ENCODE data around the gene CYP46A1. TPM values are rescaled to one million over a fixed set of nuclear protein-coding genes. Genes with fewer than 3 reads are reported as not detected.

Gene CYP46A1
- polyA plus RNA-seq, 1 donor: 3.4 TPM

DNA sequence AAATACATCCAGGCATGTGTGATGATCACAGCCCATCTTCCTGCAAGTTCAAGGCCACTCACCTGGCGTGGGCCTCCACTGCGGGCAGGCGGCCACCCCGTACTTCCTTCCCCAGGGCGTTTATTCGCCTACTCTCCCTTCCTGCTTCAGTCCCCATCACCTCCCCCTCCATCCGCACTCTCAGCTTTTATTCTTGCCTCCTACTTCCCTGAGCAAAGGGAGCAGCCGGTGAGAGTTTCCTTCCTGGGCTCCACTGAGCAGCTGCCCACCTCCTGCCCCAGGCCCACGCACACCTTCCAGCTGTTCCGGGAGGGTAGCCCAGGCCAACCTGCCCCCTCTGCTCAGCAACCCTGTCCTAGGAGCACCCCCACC is 4.1 kb downstream of the CYP46A1 start:
- DNase-seq: no peak

- DNase-seq: no peak
These were observed 4.5 kb downstream of the CYP46A1 start for GRCh38 chr14:99688629-99689028.

DNA sequence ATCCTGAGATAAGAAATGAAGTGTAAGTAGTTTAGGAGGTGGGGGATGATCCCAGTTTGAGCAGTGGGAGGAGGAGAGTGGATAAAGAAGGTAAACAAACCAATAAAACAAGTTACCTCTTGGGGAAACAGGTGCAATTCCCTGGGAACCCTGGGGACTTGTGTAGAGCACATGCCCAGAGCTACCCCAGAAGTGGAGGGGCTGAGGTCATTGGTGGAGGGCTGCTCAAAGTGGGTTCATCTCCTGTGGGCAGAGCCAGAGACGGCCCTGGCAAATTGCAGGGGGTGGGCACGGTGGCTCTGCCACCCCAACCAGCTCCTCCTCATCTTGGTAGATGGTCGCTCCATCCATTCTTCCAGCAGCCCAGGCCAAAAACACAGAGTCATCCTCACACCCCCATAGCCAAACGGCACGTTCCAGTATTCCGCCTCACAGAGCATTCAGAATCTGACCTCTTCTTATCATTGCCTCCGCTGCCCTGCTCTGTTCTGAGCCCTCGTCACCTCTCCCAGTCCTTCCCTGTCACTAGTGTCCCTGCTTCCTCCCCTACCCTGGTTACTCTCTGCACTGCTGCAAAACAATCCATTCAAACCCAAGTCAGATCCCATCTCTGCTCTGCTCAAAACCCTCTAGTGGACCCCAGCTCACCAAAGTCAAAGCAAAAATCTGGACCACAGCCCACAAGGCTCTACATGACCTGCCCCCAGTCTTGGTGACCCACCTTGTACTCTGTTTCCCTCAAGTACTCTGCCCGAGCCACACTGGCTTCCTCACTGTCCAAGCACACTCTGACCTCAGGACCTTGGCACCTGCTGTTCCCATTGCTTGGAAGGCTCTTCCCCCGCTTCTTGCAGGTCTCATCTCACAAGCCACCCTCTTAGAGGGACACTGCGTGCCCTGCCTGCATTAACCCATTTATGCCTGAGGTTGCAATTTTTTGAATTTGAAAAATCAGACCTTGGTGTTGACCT is 5.5 kb downstream of the CYP46A1 start:
- DNase-seq: no peak

- no peak for DNase-seq
These were observed 6.5 kb downstream of the CYP46A1 start for GRCh38 chr14:99690636-99691035.

DNA sequence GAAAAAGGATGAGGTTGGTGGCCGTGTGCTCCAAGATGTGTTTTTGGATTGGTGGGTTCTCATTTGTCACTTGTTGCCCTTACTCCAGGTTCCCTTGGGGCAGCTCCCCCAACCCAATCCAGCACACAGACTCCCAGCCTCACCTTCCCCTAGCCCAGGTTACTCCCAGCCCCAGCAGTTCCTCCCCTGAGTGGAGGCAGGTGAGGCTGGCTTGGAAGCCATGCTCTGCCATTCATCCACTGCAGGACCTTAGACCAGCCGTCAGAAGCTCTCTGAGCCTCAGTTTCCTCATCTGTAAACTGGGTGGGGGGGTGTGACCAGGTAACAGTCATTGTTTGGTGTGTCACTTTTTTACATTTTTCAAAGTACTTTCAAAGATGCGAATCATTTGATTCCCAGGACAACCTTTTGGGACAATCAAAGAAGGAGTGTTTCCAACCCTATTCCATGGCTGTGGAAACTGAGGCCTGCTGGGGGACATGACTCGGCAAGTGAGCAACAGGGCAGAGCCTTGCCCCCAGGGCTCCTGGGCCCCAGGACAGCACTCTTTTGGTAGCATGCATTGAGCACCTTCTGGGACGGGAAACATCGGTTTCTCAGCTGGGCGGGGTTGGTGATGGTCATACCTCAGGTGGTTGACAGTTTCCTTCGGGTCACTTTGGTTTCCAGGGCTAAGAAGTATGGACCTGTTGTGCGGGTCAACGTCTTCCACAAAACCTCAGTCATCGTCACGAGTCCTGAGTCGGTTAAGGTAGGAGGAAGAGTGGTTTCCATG is 7.2 kb downstream of the CYP46A1 start:
- no peak for DNase-seq

DNA sequence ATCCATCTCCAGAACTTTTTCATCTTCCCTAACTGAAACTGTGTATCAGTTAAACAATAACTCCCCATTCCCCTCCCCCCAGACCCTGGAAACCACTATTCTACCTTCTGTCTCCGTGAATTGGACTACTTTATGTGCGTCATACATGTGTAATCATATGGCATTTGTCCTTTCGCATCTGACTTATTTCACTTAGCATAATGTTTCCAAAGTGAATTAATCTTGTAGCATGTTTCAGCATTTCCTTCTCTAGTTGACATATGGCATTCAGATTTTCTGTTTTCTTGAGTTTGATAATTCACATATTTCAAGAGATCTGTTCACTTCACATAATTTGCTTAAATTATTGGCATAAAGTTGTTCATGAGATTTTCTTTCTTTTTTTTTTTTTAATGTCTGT is 9.8 kb downstream of the CYP46A1 start:
- DNase-seq: no peak

DNA sequence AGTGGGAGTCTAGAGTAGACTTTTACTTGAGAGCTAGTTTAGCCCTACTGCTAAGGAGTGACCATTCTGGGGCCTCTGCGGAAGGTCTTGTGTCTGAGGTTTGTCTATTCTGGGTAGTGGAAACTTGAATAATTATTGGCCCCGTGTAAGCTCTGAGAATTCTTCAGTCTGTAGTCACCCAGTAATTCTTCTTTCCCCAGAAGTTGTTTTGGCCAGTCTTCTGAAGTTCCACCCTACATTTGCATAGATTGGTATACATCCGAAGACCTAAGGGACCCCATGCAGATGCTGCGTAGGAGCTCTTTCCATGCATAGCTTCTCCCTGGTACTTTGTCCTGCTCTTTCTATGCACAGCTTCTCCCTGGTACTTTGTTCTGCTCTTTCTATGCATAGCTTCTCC is 12.8 kb downstream of the CYP46A1 start:
- DNase-seq: no peak

DNA sequence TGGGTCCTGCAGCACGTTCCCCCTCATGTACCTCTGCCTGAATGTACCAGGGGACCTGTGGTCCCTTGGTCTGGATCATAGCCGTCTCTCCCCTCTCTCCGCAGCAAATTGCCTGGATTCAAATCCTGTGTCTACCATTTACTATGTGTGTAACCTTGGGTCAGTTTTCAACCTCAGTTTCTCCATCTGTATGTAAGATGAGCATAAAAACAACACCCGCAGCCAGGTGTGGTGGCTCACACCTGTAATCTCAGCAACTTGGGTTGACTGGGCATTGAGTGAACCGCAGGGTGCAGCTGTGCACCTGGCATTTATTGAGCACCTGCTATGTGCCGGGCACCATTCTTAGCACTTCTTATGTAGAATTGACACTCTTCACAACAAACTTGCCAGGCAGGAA is 14.1 kb downstream of the CYP46A1 start:
- DNase-seq: no peak

DNA sequence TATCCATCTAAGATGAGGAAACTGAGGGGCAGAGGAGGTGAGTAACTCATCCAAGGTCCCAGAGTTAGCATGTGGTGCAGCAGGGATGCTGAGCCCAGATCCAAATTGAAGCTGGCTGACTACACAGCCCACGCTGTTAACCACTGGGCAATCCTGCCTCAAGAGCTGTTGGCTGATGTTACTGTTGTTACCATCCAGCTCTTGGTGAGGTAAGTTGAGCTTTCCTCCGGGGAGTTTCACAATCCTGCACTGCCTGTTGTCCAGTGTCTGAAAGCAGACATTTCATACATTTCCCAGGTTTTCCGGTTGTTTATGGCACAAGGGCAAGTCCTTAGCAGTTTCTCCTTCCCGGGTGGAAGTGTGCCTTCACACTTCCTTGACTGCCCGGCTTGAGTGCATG is 14.5 kb downstream of the CYP46A1 start:
- no peak for DNase-seq

- DNase-seq: no peak
These were observed 15.1 kb downstream of the CYP46A1 start for GRCh38 chr14:99699085-99699760.

DNA sequence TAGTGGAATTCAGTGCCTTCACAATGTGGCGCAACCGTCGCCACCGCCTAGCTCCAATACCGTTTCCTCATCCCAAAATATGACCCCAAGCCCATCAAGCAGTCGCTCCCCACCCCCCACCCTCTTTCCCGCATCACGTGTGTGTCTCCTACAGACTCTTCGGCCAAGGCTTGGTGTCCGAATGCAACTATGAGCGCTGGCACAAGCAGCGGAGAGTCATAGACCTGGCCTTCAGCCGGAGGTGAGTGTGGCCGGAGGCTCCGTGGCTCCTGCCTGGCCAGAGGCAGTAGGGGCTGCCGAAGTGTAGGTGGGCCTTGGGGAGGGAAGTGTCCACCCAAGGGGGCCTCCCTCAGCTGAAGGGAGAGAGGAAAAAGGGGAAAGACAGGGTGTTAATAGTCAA is 15.8 kb downstream of the CYP46A1 start:
- DNase-seq: no peak

DNA sequence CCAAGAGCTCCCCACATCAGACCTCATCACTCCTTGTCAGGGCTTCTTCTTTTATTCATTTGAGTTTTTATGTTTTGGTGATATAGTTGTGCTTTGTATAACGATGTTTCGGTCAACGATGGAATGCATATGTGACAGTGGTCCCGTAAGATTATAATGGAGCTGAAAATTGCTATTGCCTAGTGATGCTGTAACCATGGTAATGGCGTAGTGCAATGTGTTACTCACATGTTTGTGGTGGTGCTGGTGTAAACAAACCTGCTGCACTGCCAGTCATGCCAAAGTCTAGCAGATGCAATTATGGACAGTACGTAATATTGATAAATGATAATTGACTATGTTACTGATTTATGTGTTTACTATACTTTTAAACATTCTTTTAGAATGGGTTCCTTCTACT is 16.3 kb downstream of the CYP46A1 start:
- DNase-seq: no peak

- DNase-seq: no peak
These were observed 17.2 kb downstream of the CYP46A1 start for GRCh38 chr14:99701260-99701659.

DNA sequence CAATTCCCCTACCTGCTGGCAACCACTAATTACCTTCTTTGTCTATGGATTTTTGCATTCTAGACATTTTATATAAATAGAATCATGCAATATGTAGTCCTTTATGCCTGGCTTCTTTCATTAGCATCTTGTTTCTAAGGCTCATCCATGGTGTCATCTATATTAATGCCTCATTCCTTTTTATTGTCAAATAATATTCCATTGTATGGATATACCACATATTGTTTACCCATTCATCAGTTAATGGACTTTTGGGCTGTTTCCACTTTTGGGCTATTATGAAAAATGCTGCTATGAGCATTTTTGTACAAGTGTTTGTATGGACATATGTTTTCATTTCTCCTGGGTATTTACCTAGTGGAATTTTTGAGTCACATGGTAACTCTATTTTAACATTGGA is 18.0 kb downstream of the CYP46A1 start:
- DNase-seq: no peak

DNA sequence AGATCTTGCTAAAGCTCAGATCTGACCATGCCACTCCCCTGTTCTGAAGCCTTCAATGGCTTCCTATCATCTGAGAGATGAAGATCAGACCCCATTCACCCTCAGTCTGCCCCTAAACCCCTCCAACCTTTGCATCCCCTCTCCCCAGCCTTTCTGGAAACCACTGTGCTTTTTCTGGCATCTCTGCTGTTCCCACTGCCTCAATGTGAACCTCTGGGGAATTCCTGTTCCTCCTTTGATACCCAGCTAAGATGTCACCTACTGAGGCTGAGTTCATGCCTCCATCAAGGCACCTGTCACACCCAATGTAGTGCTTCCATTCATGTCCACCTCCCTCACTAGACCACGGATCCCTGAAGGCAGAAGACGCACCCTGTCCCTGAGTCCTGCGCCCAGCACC is 19.3 kb downstream of the CYP46A1 start:
- no peak for DNase-seq

DNA sequence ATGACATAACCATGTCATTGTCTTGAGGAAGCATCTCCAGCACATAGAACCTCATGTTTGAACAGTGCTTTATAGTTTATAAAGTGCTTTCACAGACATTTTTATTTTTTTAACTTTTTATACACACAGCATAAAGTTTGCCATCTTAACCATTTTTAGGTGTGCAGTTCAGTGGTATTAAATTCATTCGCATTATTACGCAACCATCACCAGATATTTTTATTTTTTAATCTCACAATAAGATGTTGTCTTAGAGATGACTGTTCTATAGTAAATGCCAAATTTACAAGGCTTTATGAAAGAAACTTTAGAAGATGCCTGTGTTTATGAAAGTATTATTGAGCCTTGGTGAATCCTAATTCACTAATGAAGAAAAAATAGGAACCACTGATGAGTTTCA is 19.9 kb downstream of the CYP46A1 start:
- DNase-seq: no peak

DNA sequence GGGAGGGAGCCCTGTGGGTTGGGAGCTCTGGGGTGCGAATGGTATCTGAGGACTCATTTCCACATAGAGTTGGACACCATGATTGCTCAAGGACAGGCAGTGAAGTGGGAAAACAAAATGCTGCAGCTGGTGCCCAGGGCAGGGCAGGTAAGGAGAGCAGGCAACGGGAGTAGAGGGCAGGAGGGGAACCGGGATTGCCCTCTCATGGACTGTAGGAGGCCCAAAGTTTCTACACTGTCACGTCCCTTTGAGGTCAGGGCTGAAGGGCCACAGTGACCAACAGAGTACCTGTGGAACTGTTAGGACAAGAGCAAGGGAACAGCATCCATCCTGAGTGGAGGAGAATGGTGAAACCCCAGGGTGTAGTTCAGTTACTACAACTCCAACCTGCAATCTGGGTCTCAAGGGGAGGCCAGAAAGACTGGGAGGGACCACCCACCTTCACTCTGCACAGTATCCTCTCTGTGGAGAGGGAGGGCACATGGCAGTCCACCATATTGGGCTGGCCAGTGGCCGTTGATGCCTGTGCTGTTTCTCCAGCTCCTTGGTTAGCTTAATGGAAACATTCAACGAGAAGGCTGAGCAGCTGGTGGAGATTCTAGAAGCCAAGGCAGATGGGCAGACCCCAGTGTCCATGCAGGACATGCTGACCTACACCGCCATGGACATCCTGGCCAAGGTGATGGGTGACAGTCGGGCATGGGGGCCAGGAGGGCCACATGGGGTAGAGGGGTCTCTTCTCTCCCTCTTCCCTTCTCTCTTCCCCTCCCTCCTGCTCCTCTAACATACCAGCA is 22.2 kb downstream of the CYP46A1 start:
- no peak for DNase-seq

- no peak for DNase-seq
These were observed 23.3 kb downstream of the CYP46A1 start for GRCh38 chr14:99707420-99707819.

DNA sequence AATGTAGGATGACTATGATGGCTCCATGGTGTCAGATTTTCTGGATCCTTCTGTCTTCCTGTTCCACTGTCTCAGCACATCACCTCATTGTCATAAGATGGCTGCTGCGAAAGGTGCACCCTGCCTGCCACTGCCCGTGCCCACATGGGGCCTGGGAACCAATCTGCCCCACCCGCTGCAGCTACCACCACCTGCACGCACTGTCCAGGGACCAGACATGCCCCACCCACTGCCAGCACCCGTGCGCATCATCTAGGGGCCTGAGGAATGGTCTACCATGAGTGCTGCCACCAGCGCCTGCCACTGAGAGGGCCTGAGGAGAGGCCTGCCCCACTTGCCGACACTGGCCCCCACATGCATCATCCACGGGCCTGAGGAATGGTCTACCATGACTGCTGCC is 23.8 kb downstream of the CYP46A1 start:
- DNase-seq: no peak

GRCh38 chr14:99708449-99708848 is 24.4 kb downstream of the CYP46A1 start:
- no peak for DNase-seq

DNA sequence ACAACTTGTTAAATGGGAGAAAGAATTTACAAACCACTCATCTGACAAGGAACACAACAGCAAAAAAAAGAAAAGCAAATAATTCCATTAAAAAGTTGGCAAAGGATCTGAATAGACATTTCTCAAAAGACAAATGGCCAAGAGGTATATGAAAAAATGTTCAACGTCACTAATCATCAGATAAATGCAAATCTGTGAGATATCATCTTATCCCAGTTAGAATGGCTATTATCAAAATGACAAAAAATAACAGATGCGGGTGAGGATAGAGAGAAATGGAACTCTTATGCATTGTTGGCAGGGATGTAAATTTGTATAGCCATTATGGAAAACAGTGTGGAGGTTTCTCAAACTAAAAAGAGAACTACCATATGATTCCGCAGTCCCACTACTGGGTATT is 29.9 kb downstream of the CYP46A1 start:
- no peak for DNase-seq
